H1 (cell line): ENCODE data around the gene ZNF513. TPM values are rescaled to one million over a fixed set of nuclear protein-coding genes. Genes with fewer than 3 reads are reported as not detected.

Source experiments
- CTCF ChIA-PET: fragments of 300-600 bp; sonication (Branson Sonifier 250); formaldehyde crosslinking; loops from one replicate; lab custom pipeline; 2021; ENCODE audit not compliant: partially characterized antibody; lab: Charles Lee
- POLR2A ChIA-PET: fragments of 300-600 bp; sonication (Branson Sonifier 250); formaldehyde crosslinking; loops from one replicate; lab custom pipeline; 2021; ENCODE audit warnings: inconsistent platforms; ENCODE audit not compliant: partially characterized antibody; lab: Charles Lee
- DNase-seq, 2 experiments: peaks; one replicate each; pipeline versions ENCODE4 v3.0.0 to v3.0.0-alpha.2; 2010 to 2022; ENCODE audit warnings: low spot score in 2 of 2, low read depth in 1 of 2, mixed read lengths in 1 of 2
- FAIRE-seq: peaks from 2 replicates; lab custom pipeline; 2011; peaks lifted over from hg19 to GRCh38; lab: Jason Lieb, UNC
- H2AFZ ChIP-seq: 2 replicates; pipeline ENCODE4 v1.8.1; 2012; ENCODE audit warnings: low read length, inconsistent platforms
- H2AK5ac ChIP-seq: 2 replicates; pipeline ENCODE4 v1.6.1; 2013; ENCODE audit warnings: low read depth, low read length
- H2BK120ac ChIP-seq: replicated peaks from 2 replicates; pipeline ENCODE3; 2013; ENCODE audit warnings: low read depth, low read length, inconsistent platforms
- H2BK12ac ChIP-seq: 2 replicates; pipeline ENCODE4 v1.6.1; 2013; ENCODE audit warnings: low read depth, low read length
- H2BK15ac ChIP-seq: 2 replicates; pipeline ENCODE4 v1.6.1; 2013; ENCODE audit warnings: low read length
- H2BK20ac ChIP-seq: 2 replicates; pipeline ENCODE4 v1.6.1; 2013; ENCODE audit warnings: low read length
- H2BK5ac ChIP-seq: 2 replicates; pipeline ENCODE4 v1.6.1; 2013; ENCODE audit warnings: low read depth, low read length
- H3K14ac ChIP-seq: 2 replicates; pipeline ENCODE4 v1.6.1; 2013; ENCODE audit warnings: inconsistent platforms; ENCODE audit not compliant: insufficient read length
- H3K18ac ChIP-seq: 2 replicates; pipeline ENCODE4 v1.6.1; 2013; ENCODE audit warnings: low read length; ENCODE audit errors: extremely low read depth
- H3K23ac ChIP-seq: 2 replicates; pipeline ENCODE4 v1.6.1; 2013; ENCODE audit warnings: inconsistent platforms; ENCODE audit not compliant: insufficient read length
- H3K23me2 ChIP-seq: 2 replicates; pipeline ENCODE4 v1.6.1; 2013; ENCODE audit warnings: low read depth, low read length
- H3K27ac ChIP-seq: 2 replicates; pipeline ENCODE4 v1.6.1; 2011; ENCODE audit warnings: low read depth, low read length, inconsistent platforms
- H3K27me3 ChIP-seq, 4 experiments: replicated peaks in 1 of 4; 1 replicate in 1 of 4; 2 replicates in 3 of 4; pipeline versions ENCODE4 v1.6.1 to v1.8.1; 2011 to 2013; ENCODE audit warnings: low read length in 3 of 4, mild to moderate bottlenecking in 3 of 4, inconsistent platforms in 2 of 4, mixed read lengths in 2 of 4, moderate library complexity in 1 of 4; ENCODE audit not compliant: control insufficient read depth in 3 of 4, insufficient read depth in 3 of 4; ENCODE audit errors: extremely low read depth in 1 of 4
- H3K36me3 ChIP-seq, 4 experiments: 2 replicates each; pipeline versions ENCODE4 v1.6.1 to v1.8.1; 2011 to 2013; ENCODE audit warnings: mild to moderate bottlenecking in 4 of 4, low read length in 3 of 4, moderate library complexity in 2 of 4, control low read depth in 1 of 4, inconsistent platforms in 1 of 4; ENCODE audit not compliant: insufficient read depth in 4 of 4, control insufficient read depth in 2 of 4
- H3K4ac ChIP-seq: replicated peaks from 2 replicates; pipeline ENCODE3; 2013; ENCODE audit warnings: low read length, low read depth, mixed read lengths, inconsistent platforms; ENCODE audit not compliant: insufficient read length
- H3K4me1 ChIP-seq, 4 experiments: replicated peaks in 1 of 4; 1 replicate in 1 of 4; 2 replicates in 3 of 4; pipeline versions ENCODE4 v1.6.1 to v1.8.1; 2011 to 2013; ENCODE audit warnings: low read length in 3 of 4, inconsistent platforms in 2 of 4, mixed read lengths in 1 of 4; ENCODE audit not compliant: insufficient read depth in 4 of 4, control insufficient read depth in 3 of 4
- H3K4me2 ChIP-seq, 2 experiments: 2 replicates each; pipeline versions ENCODE4 v1.6.1 to v1.8.1; 2011 to 2013; ENCODE audit warnings: low read depth in 2 of 2, low read length in 2 of 2, control low read depth in 1 of 2, inconsistent platforms in 1 of 2, mild to moderate bottlenecking in 1 of 2; ENCODE audit not compliant: insufficient read depth in 1 of 2
- H3K4me3 ChIP-seq, 4 experiments: fragments of 200-600, 300-600 bp in 1 of 4; sonication (generic), shearing (Covaris generic), sonication (Bioruptor Twin) in 1 of 4; 2 replicates each; pipeline versions ENCODE4 v1.5.1 to v1.8.1; 2011 to 2016; ENCODE audit warnings: low read length in 4 of 4, low read depth in 3 of 4, control low read depth in 2 of 4, inconsistent platforms in 2 of 4, mild to moderate bottlenecking in 2 of 4, mixed read lengths in 1 of 4, moderate library complexity in 1 of 4; ENCODE audit not compliant: insufficient read depth in 2 of 4; ENCODE audit errors: extremely low read depth in 1 of 4
- H3K56ac ChIP-seq: replicated peaks from 2 replicates; pipeline ENCODE3; 2013; ENCODE audit warnings: low read depth, mild to moderate bottlenecking, mixed read lengths, low read length, inconsistent platforms; ENCODE audit not compliant: insufficient read length
- H3K79me1 ChIP-seq: 2 replicates; pipeline ENCODE4 v1.6.1; 2013; ENCODE audit warnings: low read depth, low read length, control low read depth
- H3K79me2 ChIP-seq, 2 experiments: 2 replicates each; pipeline versions ENCODE4 v1.6.1 to v1.8.1; 2012 to 2013; ENCODE audit warnings: low read length in 2 of 2, mild to moderate bottlenecking in 2 of 2, inconsistent platforms in 1 of 2; ENCODE audit not compliant: insufficient read depth in 2 of 2, control insufficient read depth in 1 of 2
- H3K9ac ChIP-seq, 4 experiments: replicated peaks in 1 of 4; 1 replicate in 1 of 4; 2 replicates in 3 of 4; pipeline versions ENCODE4 v1.6.1 to v1.8.1; 2011 to 2013; ENCODE audit warnings: low read depth in 3 of 4, low read length in 3 of 4, control low read depth in 2 of 4, mild to moderate bottlenecking in 2 of 4, moderate library complexity in 2 of 4, inconsistent platforms in 1 of 4; ENCODE audit errors: extremely low read depth in 1 of 4
- H3K9me3 ChIP-seq, 2 experiments: 2 replicates each; pipeline versions ENCODE4 v1.6.1 to v1.8.1; 2012 to 2013; ENCODE audit warnings: mild to moderate bottlenecking in 2 of 2, moderate library complexity in 2 of 2, control low read depth in 1 of 2, inconsistent platforms in 1 of 2, low read depth in 1 of 2, low read length in 1 of 2, mixed read lengths in 1 of 2; ENCODE audit not compliant: insufficient read depth in 2 of 2
- H4K20me1 ChIP-seq, 2 experiments: replicated peaks in 1 of 2; 2 replicates each; pipeline versions ENCODE3 to v1.8.1; 2011 to 2013; ENCODE audit warnings: inconsistent platforms in 2 of 2, low read length in 2 of 2, mild to moderate bottlenecking in 1 of 2; ENCODE audit not compliant: insufficient read depth in 2 of 2, control insufficient read depth in 1 of 2
- H4K5ac ChIP-seq: 2 replicates; pipeline ENCODE4 v1.6.1; 2013; ENCODE audit warnings: low read length, low read depth, mixed read lengths, inconsistent platforms; ENCODE audit not compliant: insufficient read length
- H4K8ac ChIP-seq: 2 replicates; pipeline ENCODE4 v1.8.0; 2013; ENCODE audit warnings: mild to moderate bottlenecking, moderate library complexity, low read length, inconsistent platforms; ENCODE audit not compliant: insufficient read depth; ENCODE audit errors: extremely low read depth
- H4K91ac ChIP-seq: replicated peaks from 2 replicates; pipeline ENCODE3; 2013; ENCODE audit warnings: low read length, mixed read lengths, inconsistent platforms; ENCODE audit not compliant: insufficient read length
- CBX5 ChIP-seq: fragments of 300-800, 300-1000 bp; sonication (generic); IDR thresholded peaks from 2 replicates; pipeline ENCODE4 v1.7.1; 2016; ENCODE audit warnings: antibody characterized with exemption, low read length, low read depth
- CTCF ChIP-seq, 3 experiments: IDR thresholded peaks; 1 replicate in 2 of 3; 2 replicates in 1 of 3; pipeline versions ENCODE4 v1.5.1 to v1.6.1; 2011; ENCODE audit warnings: low read length in 3 of 3, mild to moderate bottlenecking in 3 of 3, inconsistent platforms in 2 of 3, low read depth in 1 of 3, moderate library complexity in 1 of 3; ENCODE audit not compliant: insufficient read depth in 1 of 3; ENCODE audit errors: control extremely low read depth in 1 of 3
- NANOG ChIP-seq: IDR thresholded peaks from 2 replicates; pipeline ENCODE4 v1.6.1; 2011; ENCODE audit warnings: low read length, low read depth, mild to moderate bottlenecking, inconsistent platforms; ENCODE audit not compliant: insufficient read depth, poor library complexity, severe bottlenecking
- POU5F1 ChIP-seq: IDR thresholded peaks from 2 replicates; pipeline ENCODE4 v1.6.1; 2011; ENCODE audit warnings: low read depth, mild to moderate bottlenecking, low read length, moderate library complexity
- RAD21 ChIP-seq, 2 experiments: IDR thresholded peaks in 1 of 2; conservative IDR thresholded peaks in 1 of 2; 2 replicates each; pipeline ENCODE4 v1.6.1; 2011; ENCODE audit warnings: low read depth in 2 of 2, low read length in 2 of 2, improper control_type of control experiment in 1 of 2, inconsistent platforms in 1 of 2, mild to moderate bottlenecking in 1 of 2, moderate library complexity in 1 of 2
- ZNF274 ChIP-seq: IDR thresholded peaks from 2 replicates; pipeline ENCODE4 v1.7.0; 2012; ENCODE audit warnings: low read length, borderline replicate concordance; ENCODE audit errors: extremely low read depth
- WGBS, 2 experiments: shearing (Covaris generic) in 1 of 2; methylation state at CpG; one replicate each; pipeline versions ENCODE4 v1.1.6 to v1.1.7; 2013 to 2015; ENCODE audit warnings: low lambda C conversion rate in 2 of 2, mixed read lengths in 2 of 2, inconsistent platforms in 1 of 2, low coverage in 1 of 2, missing lambda C conversion rate in 1 of 2; ENCODE audit not compliant: insufficient replicate concordance in 2 of 2, insufficient coverage in 1 of 2, insufficient read length in 1 of 2; ENCODE audit errors: extremely low coverage in 1 of 2, missing lambda C conversion rate in 1 of 2; 5-methylcytosine and 5-hydroxymethylcytosine counted together
- polyA plus RNA-seq, 7 experiments: library from polyadenylated mRNA; depleted of rRNA in 3 of 7; stranded (reverse) in 5 of 7; unstranded in 2 of 7; fragments of >200 nt in 5 of 7; fragments of 200-250 nt in 2 of 7; gene quantifications; 1 replicate in 5 of 7; 2 replicates in 1 of 7; 4 replicates in 1 of 7; pipeline versions ENCODE4 v1.2.1 to v1.2.3, GENCODE V29; 2011 to 2013; ENCODE audit warnings: missing spikeins in 2 of 7, mixed read lengths in 2 of 7
- total RNA-seq: library from RNA; stranded (reverse); fragmentation: NEBNext Ultra II Directional; extraction: Animal tissue kit (Norgen Biotek cat#: 25700); gene quantifications from 2 replicates; pipeline ENCODE4 v1.2.1, GENCODE V29; 2021
- TF ChIP-seq, protein P1 (sequence below): IDR thresholded peaks from 2 replicates; pipeline ENCODE4 v1.6.1; 2012; ENCODE audit warnings: inconsistent platforms

ZNF513 gene
- total and polyA plus RNA-seq, 2 of the 8 experiments (the other 6 are each of a cell fraction or from before 2014, with no cell fraction given) = 17.3 to 29.5 TPM

DNA sequence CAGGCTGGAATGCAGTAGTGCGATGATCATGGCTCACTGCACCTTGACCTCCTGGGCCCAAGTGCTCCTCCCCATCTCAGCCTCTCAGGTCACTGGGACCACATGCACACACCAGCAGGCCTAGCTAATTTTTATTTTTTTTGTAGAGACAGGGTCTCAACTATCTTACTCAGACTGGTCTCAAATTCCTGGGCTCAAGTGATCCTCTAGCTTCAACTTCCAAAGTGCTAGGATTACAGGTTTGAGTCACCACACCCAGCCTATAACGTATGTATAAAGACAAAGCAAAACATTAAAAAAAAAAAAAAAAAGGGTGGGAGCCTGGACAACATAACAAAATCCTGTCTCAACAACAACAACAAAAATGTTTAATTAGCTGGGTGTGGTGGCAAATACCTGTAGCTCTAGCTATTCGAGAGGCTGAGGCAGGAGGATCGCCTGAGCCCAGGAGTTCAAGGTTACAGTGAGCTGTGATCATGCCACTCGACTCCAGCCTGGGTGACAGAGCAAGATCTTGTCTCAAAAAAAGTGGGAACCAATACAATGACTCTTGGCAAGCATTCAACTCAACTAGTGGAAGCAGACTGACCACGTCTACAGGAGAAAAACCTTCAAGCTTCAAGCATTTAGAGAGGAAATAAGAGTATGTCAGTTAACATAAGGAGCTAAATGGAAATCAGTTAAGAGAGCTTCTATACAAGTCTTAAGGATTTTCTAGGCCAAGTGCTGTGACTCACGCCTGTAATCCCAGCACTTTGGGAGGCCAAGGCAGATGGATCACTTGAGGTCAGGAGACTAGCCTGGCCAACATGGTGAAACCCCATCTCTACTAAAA lies 26.6 kb downstream of the ZNF513 start:
- H3K79me1 ChIP-seq = no peaks in the 10 kb centered on the region; the same call in 1 of the 2 replicates
- no peaks in the 10 kb centered on the region for H3K23me2 ChIP-seq
- WGBS, 2 experiments = 89% methylated on average over 7 of the region's 7 CpGs; no CpG with 5 or more reads in 1 of the 2 experiments
- no peaks in the 10 kb centered on the region for H3K27me3 ChIP-seq
- no peak overlapping the region for H3K4me3 ChIP-seq
- H4K91ac ChIP-seq = no peak overlapping the region
- no peak overlapping the region for H3K4ac ChIP-seq
- no peak overlapping the region for H3K18ac ChIP-seq
- no peak overlapping the region for H4K8ac ChIP-seq
- no peak for FAIRE-seq
- no peak overlapping the region for H2AFZ ChIP-seq
- no peak overlapping the region for H2BK120ac ChIP-seq
- no peak overlapping the region for H2BK15ac ChIP-seq
- H3K36me3 ChIP-seq = peaks cover 0 to 5% (median 3%) of the 10 kb centered on the region in 4 experiments; a peak in 3 of 8 replicates
- POLR2A ChIA-PET = interaction anchor here (0.9 to 9.5 kb wide), 14 partner anchors 9 to 116 kb away, joined by 3 to 135 read pairs (median 4); partner anchors contain the start of genes EIF2B4, MPV17, NRBP1 and PPM1G
- no peak overlapping the region for H2BK20ac ChIP-seq
- H3K4me1 ChIP-seq = peaks cover 0 to 12% (median 4%) of the 10 kb centered on the region in 4 experiments; a peak in 4 of 7 replicates
- H3K9me3 ChIP-seq = no peaks in the 10 kb centered on the region
- CTCF ChIA-PET = interaction anchor here (0.8 to 1.6 kb wide), 5 partner anchors 14 to 74 kb away, joined by 3 to 5 read pairs (median 4); partner anchors contain the start of genes EIF2B4 and SNX17
- H3K9ac ChIP-seq = peak overlapping the region in 1 of 4 experiments; percentile 48; a peak in 2 of 7 replicates
- H3K56ac ChIP-seq = no peak overlapping the region
- DNase-seq = no peak
- H3K23ac ChIP-seq = no peak overlapping the region
- no peak overlapping the region for H3K14ac ChIP-seq
- H2AK5ac ChIP-seq = peak overlapping the region; percentile 71; the same call in 1 of the 2 replicates
- no peak overlapping the region for H2BK5ac ChIP-seq
- peaks cover 11 to 81% of the 10 kb centered on the region in 2 experiments; a peak in 3 of 4 replicates for H3K79me2 ChIP-seq
- H2BK12ac ChIP-seq = no peak overlapping the region
- no peak overlapping the region for H4K5ac ChIP-seq
- peaks cover 3% of the 10 kb centered on the region in 2 experiments for H4K20me1 ChIP-seq
- H3K27ac ChIP-seq = no peak overlapping the region
- H3K4me2 ChIP-seq = peak overlapping the region; percentile 31 to 62; a peak in 3 of 4 replicates
- TF ChIP-seq ZNF274 (no peak), POU5F1 (no peak), CBX5 (no peak), RAD21 (IDR thresholded peaks at IDR 0.05 in 1 of 2, conservative IDR thresholded peaks at IDR 0.05 in 1 of 2; ENCODE audit: low read depth in 2 of 2, low read length in 2 of 2) (no peak), NANOG (no peak), CTCF (IDR thresholded peaks at IDR 0.05; ENCODE audit: control extremely low read depth in 1 of 3, insufficient read depth in 1 of 3, low read depth in 1 of 3, low read length in 3 of 3) (no peak)
- TF ChIP-seq, protein P1, sequence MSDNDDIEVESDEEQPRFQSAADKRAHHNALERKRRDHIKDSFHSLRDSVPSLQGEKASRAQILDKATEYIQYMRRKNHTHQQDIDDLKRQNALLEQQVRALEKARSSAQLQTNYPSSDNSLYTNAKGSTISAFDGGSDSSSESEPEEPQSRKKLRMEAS = no peak
